CD14-positive monocyte (primary cell): ENCODE results near the gene ACKR1. TPM values are rescaled to one million over a fixed set of nuclear protein-coding genes. Genes with fewer than 3 reads are reported as not detected.

Experiments
- DNase-seq, 3 donors: peaks; one replicate each; pipeline ENCODE4 v3.0.0-alpha.2; 2011 to 2022
- H2AFZ ChIP-seq: 2 replicates; pipeline ENCODE4 v1.6.0; 2012; ENCODE audit warnings: mild to moderate bottlenecking, low read depth, low read length, inconsistent platforms; ENCODE audit not compliant: insufficient read depth, poor library complexity, severe bottlenecking
- H3K27ac ChIP-seq, 2 donors: 1 replicate in 1 of 2; 2 replicates in 1 of 2; pipeline ENCODE4 v1.5.1; 2012 to 2013; ENCODE audit warnings: low read length in 2 of 2, control low read depth in 1 of 2, inconsistent platforms in 1 of 2, low read depth in 1 of 2, mild to moderate bottlenecking in 1 of 2
- H3K27me3 ChIP-seq, 2 donors: one replicate each; pipeline versions ENCODE4 v1.6.0 to v1.6.1; 2011 to 2013; ENCODE audit warnings: low read length in 2 of 2; ENCODE audit not compliant: control insufficient read depth in 2 of 2, insufficient read depth in 2 of 2
- H3K36me3 ChIP-seq, 2 donors: replicated peaks in 1 of 2; 1 replicate in 1 of 2; 2 replicates in 1 of 2; pipeline versions ENCODE4 v1.5.1 to v1.6.1; 2012 to 2013; ENCODE audit warnings: low read length in 2 of 2, control low read depth in 1 of 2, inconsistent platforms in 1 of 2, mild to moderate bottlenecking in 1 of 2; ENCODE audit not compliant: insufficient read depth in 2 of 2, control insufficient read depth in 1 of 2
- H3K4me1 ChIP-seq, 2 donors: 1 replicate in 1 of 2; 2 replicates in 1 of 2; pipeline versions ENCODE4 v1.5.1 to v1.6.1; 2012 to 2013; ENCODE audit warnings: low read length in 2 of 2, control low read depth in 1 of 2, inconsistent platforms in 1 of 2, mild to moderate bottlenecking in 1 of 2, moderate library complexity in 1 of 2; ENCODE audit not compliant: insufficient read depth in 2 of 2, control insufficient read depth in 1 of 2
- H3K4me2 ChIP-seq: replicated peaks from 2 replicates; pipeline ENCODE3; 2012; ENCODE audit warnings: low read length, moderate library complexity, mild to moderate bottlenecking; ENCODE audit not compliant: poor library complexity, severe bottlenecking; ENCODE audit errors: extremely low read depth
- H3K4me3 ChIP-seq, 3 experiments: fragments of 200-600 bp in 1 of 3; sonication (generic) in 1 of 3; replicated peaks in 1 of 3; 1 replicate in 2 of 3; 2 replicates in 1 of 3; pipeline ENCODE4 v1.5.1; 2011 to 2013; ENCODE audit warnings: low read length in 3 of 3, mild to moderate bottlenecking in 3 of 3, control low read depth in 2 of 3, low read depth in 2 of 3, inconsistent platforms in 1 of 3, moderate library complexity in 1 of 3
- H3K79me2 ChIP-seq: 2 replicates; pipeline ENCODE4 v1.6.0; 2012; ENCODE audit warnings: mild to moderate bottlenecking, control low read depth, inconsistent platforms, low read length, moderate library complexity; ENCODE audit not compliant: insufficient read depth
- H3K9ac ChIP-seq: 2 replicates; pipeline ENCODE4 v1.6.0; 2017; ENCODE audit warnings: low read length, mild to moderate bottlenecking; ENCODE audit not compliant: insufficient read depth, poor library complexity, severe bottlenecking
- H3K9me3 ChIP-seq, 2 donors: replicated peaks in 1 of 2; 1 replicate in 1 of 2; 2 replicates in 1 of 2; pipeline versions ENCODE4 v1.5.1 to v1.6.1; 2012 to 2013; ENCODE audit warnings: low read length in 2 of 2, control low read depth in 1 of 2; ENCODE audit not compliant: control insufficient read depth in 1 of 2, insufficient read depth in 1 of 2
- H4K20me1 ChIP-seq: 2 replicates; pipeline ENCODE4 v1.6.0; 2012; ENCODE audit warnings: mild to moderate bottlenecking, low read length, control low read depth, moderate library complexity; ENCODE audit not compliant: insufficient read depth
- H3K27ac Mint-ChIP-seq, 7 donors: one replicate each; pipeline ENCODE4 v1.8.0; 2020; ENCODE audit warnings: mild to moderate bottlenecking in 7 of 7, mixed read lengths in 7 of 7, moderate library complexity in 6 of 7, inconsistent platforms in 2 of 7
- H3K27me3 Mint-ChIP-seq, 3 donors: one replicate each; pipeline ENCODE4 v1.8.0; 2021 to 2022; ENCODE audit warnings: low read depth in 3 of 3, mild to moderate bottlenecking in 3 of 3, mixed read lengths in 3 of 3, moderate library complexity in 3 of 3, inconsistent platforms in 1 of 3
- H3K36me3 Mint-ChIP-seq, 2 donors: one replicate each; pipeline ENCODE4 v1.8.0; 2020; ENCODE audit warnings: mixed read lengths in 2 of 2, inconsistent platforms in 1 of 2, mild to moderate bottlenecking in 1 of 2
- H3K4me1 Mint-ChIP-seq: one replicate; pipeline ENCODE4 v1.8.0; 2020; ENCODE audit warnings: mild to moderate bottlenecking, mixed read lengths
- H3K4me3 Mint-ChIP-seq, 2 donors: one replicate each; pipeline ENCODE4 v1.8.0; 2020; ENCODE audit warnings: mild to moderate bottlenecking in 2 of 2, mixed read lengths in 2 of 2, moderate library complexity in 1 of 2
- H3K9me3 Mint-ChIP-seq, 7 donors: one replicate each; pipeline ENCODE4 v1.8.0; 2020 to 2022; ENCODE audit warnings: mixed read lengths in 7 of 7, mild to moderate bottlenecking in 6 of 7, moderate library complexity in 6 of 7, inconsistent platforms in 2 of 7
- CTCF ChIP-seq: fragments of 200-600 bp; IDR thresholded peaks from one replicate; pipeline ENCODE4 v1.8.0; 2022; ENCODE audit warnings: antibody characterized with exemption, mild to moderate bottlenecking
- WGBS: methylation state at CpG from one replicate; pipeline ENCODE4 v1.1.5; 2013; ENCODE audit warnings: missing lambda C conversion rate; ENCODE audit not compliant: insufficient coverage; 5-methylcytosine and 5-hydroxymethylcytosine counted together
- intact Hi-C, 2 donors: fragments of 100-400 bp; cut with micrococcal nuclease; formaldehyde crosslinking; loops; one replicate each; pipeline versions ENCODE4 v1.15.0 to v1.15.1; 2023
- polyA plus RNA-seq, 3 donors: library from polyadenylated mRNA; depleted of rRNA in 1 of 3; unstranded in 2 of 3; stranded (reverse) in 1 of 3; fragments of 300-500 nt in 2 of 3; fragments of >200 nt in 1 of 3; fragmentation: Illumina TruSeq in 2 of 3; gene quantifications; 1 replicate in 2 of 3; 2 replicates in 1 of 3; pipeline ENCODE4 v1.2.3, GENCODE V29; 2012 to 2021

ACKR1 gene
- polyA plus RNA-seq, 3 donors: 0.14 TPM; not detected in 2

- no peak overlapping the region for H3K9ac ChIP-seq
- H3K4me2 ChIP-seq: no peak overlapping the region
- TF ChIP-seq CTCF: no peak
- DNase-seq: no peak
- H3K4me1 ChIP-seq: peaks cover 6 to 13% of the 10 kb centered on the region in 2 donors
- H4K20me1 ChIP-seq: no peaks in the 10 kb centered on the region
- peaks cover 14% of the 10 kb centered on the region for H3K4me1 Mint-ChIP-seq
- H3K9me3 Mint-ChIP-seq: peaks cover 0 to 7% (median 0%) of the 10 kb centered on the region in 7 donors
- H3K27me3 Mint-ChIP-seq: peaks cover 43 to 53% (median 44%) of the 10 kb centered on the region in 3 donors
- no peak overlapping the region for H3K27ac Mint-ChIP-seq
- no peak overlapping the region for H3K27ac ChIP-seq
- no CpG with 5 or more reads among the region's 2 CpGs for WGBS
- peaks cover 52% of the 10 kb centered on the region in 2 donors for H3K27me3 ChIP-seq
- no peaks in the 10 kb centered on the region for H3K9me3 ChIP-seq
- no peaks in the 10 kb centered on the region for H3K36me3 ChIP-seq
- no peak overlapping the region for H3K4me3 ChIP-seq
- intact Hi-C loops: no loop called here
- no peaks in the 10 kb centered on the region for H3K79me2 ChIP-seq
- H2AFZ ChIP-seq: no peak overlapping the region
- H3K4me3 Mint-ChIP-seq: no peak overlapping the region
- no peaks in the 10 kb centered on the region for H3K36me3 Mint-ChIP-seq
Measured at GRCh38 chr1:159190441-159190840, 14.2 kb upstream of the ACKR1 start.

- no peak overlapping the region for H2AFZ ChIP-seq
- DNase-seq: no peak
- H3K27ac ChIP-seq: no peak overlapping the region
- intact Hi-C loops: loop anchor here (5.0 kb wide), 1 partner anchor 34 kb away; no protein-coding TSS in a partner anchor
- no peak for TF ChIP-seq CTCF
- peaks cover 0 to 2% (median 0%) of the 10 kb centered on the region in 7 donors for H3K9me3 Mint-ChIP-seq
- 100% methylated on average over 1 of the region's 5 CpGs for WGBS
- H3K4me2 ChIP-seq: no peak overlapping the region
- H3K4me3 ChIP-seq: no peak overlapping the region
- no peak overlapping the region for H3K4me3 Mint-ChIP-seq
- H3K27me3 ChIP-seq: no peaks in the 10 kb centered on the region
- no peaks in the 10 kb centered on the region for H4K20me1 ChIP-seq
- H3K9ac ChIP-seq: no peak overlapping the region
- no peaks in the 10 kb centered on the region for H3K36me3 Mint-ChIP-seq
- peaks cover 6 to 12% (median 12%) of the 10 kb centered on the region in 3 donors for H3K27me3 Mint-ChIP-seq
- H3K4me1 Mint-ChIP-seq: peaks cover 19% of the 10 kb centered on the region
- no peaks in the 10 kb centered on the region for H3K36me3 ChIP-seq
- peaks cover 6 to 10% of the 10 kb centered on the region in 2 donors for H3K4me1 ChIP-seq
- H3K79me2 ChIP-seq: no peaks in the 10 kb centered on the region
- H3K27ac Mint-ChIP-seq: no peak overlapping the region
- H3K9me3 ChIP-seq: no peaks in the 10 kb centered on the region
Measured at GRCh38 chr1:159196543-159196942, 8.1 kb upstream of the ACKR1 start.
